Naive thymus-derived CD8-positive, alpha-beta T cell (primary cell): Measurements from ENCODE around the gene BCO1. TPM values are rescaled to one million over a fixed set of nuclear protein-coding genes. Genes with fewer than 3 reads are reported as not detected.

Experiments
- ATAC-seq, 2 donors: fragments of 150-1000 bp; cut with Tn5 transposase in 1 of 2; sonication (Bioruptor Pico), chemical (Tn5 transposase) in 1 of 2; 1 replicate in 1 of 2; 2 replicates in 1 of 2; pipeline ENCODE4 v1.10.0; 2021; ENCODE audit warnings: mild to moderate bottlenecking in 2 of 2, moderate library complexity in 2 of 2
- POLR2A ChIA-PET: fragments of 350-600 bp; sonication (Branson Sonifier 250); formaldehyde crosslinking; loops from one replicate; lab custom pipeline; 2021; ENCODE audit warnings: antibody characterized with exemption; lab: Charles Lee
- DNase-seq, 10 donors: peaks; one replicate each; pipeline versions ENCODE4 v3.0.0 to v3.0.0-alpha.2; 2020 to 2022
- H3K27ac Mint-ChIP-seq, 10 donors: one replicate each; pipeline ENCODE4 v1.8.0; 2020 to 2022; ENCODE audit warnings: mild to moderate bottlenecking in 10 of 10, mixed read lengths in 10 of 10, moderate library complexity in 4 of 10, inconsistent platforms in 1 of 10
- H3K27me3 Mint-ChIP-seq, 5 donors: one replicate each; pipeline ENCODE4 v1.8.0; 2021 to 2022; ENCODE audit warnings: mixed read lengths in 5 of 5
- H3K36me3 Mint-ChIP-seq, 3 donors: one replicate each; pipeline ENCODE4 v1.8.0; 2020 to 2022; ENCODE audit warnings: mixed read lengths in 3 of 3, mild to moderate bottlenecking in 2 of 3, inconsistent platforms in 1 of 3
- H3K4me1 Mint-ChIP-seq, 4 donors: one replicate each; pipeline ENCODE4 v1.8.0; 2021 to 2022; ENCODE audit warnings: mixed read lengths in 4 of 4
- H3K4me3 Mint-ChIP-seq, 10 donors: one replicate each; pipeline ENCODE4 v1.8.0; 2020 to 2022; ENCODE audit warnings: mild to moderate bottlenecking in 10 of 10, mixed read lengths in 10 of 10, moderate library complexity in 6 of 10, inconsistent platforms in 1 of 10
- H3K9me3 Mint-ChIP-seq, 9 donors: one replicate each; pipeline ENCODE4 v1.8.0; 2020 to 2022; ENCODE audit warnings: mixed read lengths in 9 of 9, mild to moderate bottlenecking in 3 of 9, inconsistent platforms in 1 of 9, moderate library complexity in 1 of 9
- polyA plus RNA-seq, 3 donors: library from polyadenylated mRNA; unstranded; fragments of 300-500 nt; fragmentation: Illumina TruSeq; gene quantifications; one replicate each; pipeline ENCODE4 v1.2.3, GENCODE V29; 2021
- total RNA-seq, 8 experiments: library from RNA in 2 of 8; stranded (reverse) in 2 of 8; gene quantifications; one replicate each; pipeline ENCODE4 v1.2.3 and lab custom pipeline; 2021 to 2026

BCO1 gene
- total and polyA plus RNA-seq, 5 experiments from 2014 or later: not detected

DNA sequence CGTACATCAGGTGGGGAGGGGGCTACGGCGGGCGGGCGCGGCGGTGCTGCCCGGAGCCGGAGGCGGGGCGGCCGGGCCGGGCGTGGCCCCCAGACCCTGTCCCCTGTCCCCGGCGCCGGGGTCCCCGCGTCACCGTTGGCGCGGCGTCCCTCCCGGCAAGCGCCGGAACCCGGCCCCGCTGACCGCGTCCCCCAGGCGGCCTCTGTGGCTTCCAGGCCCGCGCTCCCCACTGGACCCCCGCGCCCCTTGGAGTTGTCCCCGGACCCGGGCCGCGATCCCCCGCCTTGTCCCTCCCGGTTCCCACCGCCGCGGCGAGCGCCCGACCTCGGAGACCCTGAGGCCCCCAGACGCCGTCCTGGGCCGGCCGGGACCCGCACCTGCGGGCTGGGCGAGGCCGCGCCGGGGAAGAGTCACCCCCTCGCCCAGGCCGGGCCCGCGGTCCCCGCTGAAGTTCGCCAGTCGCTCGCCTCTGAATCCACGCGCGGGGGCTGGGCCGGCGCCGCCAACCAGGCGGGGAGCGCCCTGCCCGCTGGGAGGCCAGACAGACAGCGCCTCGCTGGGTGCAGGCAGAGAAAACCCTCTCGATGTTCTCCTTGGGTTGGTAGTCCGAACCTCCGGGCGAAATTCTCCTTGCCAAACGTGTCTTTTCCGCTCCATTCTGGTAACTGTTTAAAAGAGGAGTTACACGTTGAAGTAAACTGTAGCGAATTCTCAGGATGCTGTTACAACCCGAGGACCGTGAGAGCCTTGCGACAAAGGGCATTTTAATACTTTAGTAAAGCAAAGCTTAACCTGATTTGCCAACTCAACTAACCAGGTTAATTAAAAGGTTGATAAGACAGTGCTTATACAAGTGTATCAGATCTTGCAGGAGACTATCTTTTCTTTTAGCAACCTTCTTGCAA lies 77.0 kb downstream of the BCO1 start:
- ATAC-seq (peak; percentile 11 to 24), DNase-seq (peak; percentile 6 to 66 (median 36))
- Mint-ChIP-seq H3K27me3 (no peaks in the 10 kb centered on the region), H3K9me3 (no peaks in the 10 kb centered on the region), H3K4me3 (peak overlapping the region; percentile 78 to 99 (median 92)), H3K36me3 (peaks cover 0 to 8% (median 0%) of the 10 kb centered on the region in 3 donors), H3K27ac (peak overlapping the region; percentile 55 to 98 (median 91)), H3K4me1 (peaks cover 24 to 70% (median 57%) of the 10 kb centered on the region in 4 donors)
- POLR2A ChIA-PET: interaction anchor here (0.8 to 1.4 kb wide), 6 partner anchors 9 to 855 kb away, joined by 3 to 8 read pairs (median 3); partner anchors contain the start of genes ATMIN, C16orf46, CENPN and CMC2

GRCh38 chr16:81316176-81316496 lies 77.6 kb downstream of the BCO1 start:
- peak overlapping the region in 8 of 10 donors; percentile 51 to 94 (median 84) for H3K27ac Mint-ChIP-seq
- H3K36me3 Mint-ChIP-seq: peaks cover 0 to 8% (median 0%) of the 10 kb centered on the region in 3 donors
- peak overlapping the region; percentile 78 to 93 (median 90) for H3K4me3 Mint-ChIP-seq
- H3K4me1 Mint-ChIP-seq: peaks cover 24 to 72% (median 55%) of the 10 kb centered on the region in 4 donors
- POLR2A ChIA-PET: no interaction called here
- H3K9me3 Mint-ChIP-seq: no peaks in the 10 kb centered on the region
- no peaks in the 10 kb centered on the region for H3K27me3 Mint-ChIP-seq
- DNase-seq: no peak
- no peak for ATAC-seq

DNA sequence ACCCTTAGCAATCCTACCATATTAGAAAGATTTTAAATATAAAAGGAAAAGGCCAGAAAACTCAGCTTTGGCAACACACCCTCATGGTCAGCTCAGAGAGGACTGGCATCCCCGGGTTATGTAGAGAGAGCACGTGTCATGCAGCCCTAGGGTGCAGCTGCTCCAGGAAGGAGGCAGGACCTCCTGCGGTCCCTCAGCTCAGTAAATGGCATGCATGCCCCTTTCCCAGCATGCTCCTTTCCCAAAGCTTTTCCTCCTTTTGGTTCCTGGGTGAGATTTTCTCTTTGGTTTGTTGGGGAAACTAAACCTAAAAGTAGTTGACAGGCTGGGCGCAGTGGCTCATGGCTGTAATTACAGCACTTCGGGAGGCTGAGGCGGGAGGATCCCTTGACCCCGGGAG lies 80.2 kb downstream of the BCO1 start:
- Mint-ChIP-seq H3K4me3 (no peak overlapping the region), H3K27me3 (no peaks in the 10 kb centered on the region), H3K36me3 (peaks cover 0 to 5% (median 0%) of the 10 kb centered on the region in 3 donors), H3K4me1 (peaks cover 17 to 61% (median 35%) of the 10 kb centered on the region in 4 donors), H3K27ac (no peak overlapping the region), H3K9me3 (no peaks in the 10 kb centered on the region)
- no peak for ATAC-seq
- no peak for DNase-seq
- POLR2A ChIA-PET: no interaction called here

- no peak for DNase-seq
- Mint-ChIP-seq H3K27me3 (no peaks in the 10 kb centered on the region), H3K9me3 (no peaks in the 10 kb centered on the region), H3K4me1 (peaks cover 15 to 59% (median 30%) of the 10 kb centered on the region in 4 donors), H3K36me3 (peaks cover 0 to 5% (median 2%) of the 10 kb centered on the region in 3 donors), H3K4me3 (no peak overlapping the region), H3K27ac (peak overlapping the region in 1 of 10 donors; percentile 56)
- POLR2A ChIA-PET: no interaction called here
- no peak for ATAC-seq
These were observed 80.9 kb downstream of the BCO1 start for GRCh38 chr16:81319221-81319912.

DNA sequence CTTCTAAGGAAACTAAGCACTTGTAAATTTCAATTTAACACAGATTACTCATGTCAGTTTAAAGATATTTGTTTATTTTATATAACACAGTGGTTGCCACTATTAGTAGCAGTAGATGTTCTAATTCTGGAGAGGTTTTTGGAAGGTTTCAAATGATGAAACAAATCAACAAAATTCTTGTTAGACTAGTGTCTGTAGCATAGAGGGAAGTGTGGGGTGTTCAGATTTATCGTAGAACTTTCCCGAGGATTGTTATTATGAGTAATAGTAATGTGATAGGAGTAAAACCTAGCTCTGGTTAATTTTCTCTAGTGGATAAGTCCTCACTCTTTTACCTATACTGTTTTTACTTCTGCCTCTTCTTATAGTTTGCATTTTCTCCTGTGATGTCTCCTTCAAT lies 82.5 kb downstream of the BCO1 start:
- Mint-ChIP-seq H3K36me3 (peaks cover 0 to 6% (median 5%) of the 10 kb centered on the region in 3 donors), H3K4me1 (peaks cover 24 to 65% (median 25%) of the 10 kb centered on the region in 4 donors), H3K27me3 (no peaks in the 10 kb centered on the region), H3K4me3 (no peak overlapping the region), H3K9me3 (no peaks in the 10 kb centered on the region), H3K27ac (peak overlapping the region in 1 of 10 donors; percentile 15)
- POLR2A ChIA-PET: no interaction called here
- ATAC-seq (no peak), DNase-seq (no peak)

DNA sequence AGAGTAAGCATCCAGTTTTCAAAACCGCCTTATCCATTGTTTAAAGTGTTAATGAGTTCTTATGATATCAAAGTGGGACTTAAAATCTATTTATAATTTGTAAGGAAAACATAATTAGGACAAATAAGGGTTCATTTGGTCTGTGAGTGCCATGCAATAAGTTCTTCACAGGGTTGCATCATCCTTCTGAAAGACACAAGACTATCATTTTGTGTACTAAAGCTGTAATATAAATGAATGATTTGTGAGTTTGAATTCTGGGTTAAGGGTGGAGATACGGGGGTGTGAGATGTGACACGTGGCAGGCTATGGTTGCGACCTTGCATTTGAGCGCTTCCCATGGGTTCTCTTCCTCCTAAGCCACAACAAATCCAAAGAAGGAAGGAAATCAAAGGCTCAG lies 83.0 kb downstream of the BCO1 start:
- Mint-ChIP-seq H3K4me1 (peaks cover 22 to 62% (median 23%) of the 10 kb centered on the region in 4 donors), H3K9me3 (no peaks in the 10 kb centered on the region), H3K4me3 (no peak overlapping the region), H3K27me3 (no peaks in the 10 kb centered on the region), H3K27ac (no peak overlapping the region), H3K36me3 (peaks cover 0 to 6% (median 5%) of the 10 kb centered on the region in 3 donors)
- POLR2A ChIA-PET: no interaction called here
- ATAC-seq (no peak), DNase-seq (no peak)

DNA sequence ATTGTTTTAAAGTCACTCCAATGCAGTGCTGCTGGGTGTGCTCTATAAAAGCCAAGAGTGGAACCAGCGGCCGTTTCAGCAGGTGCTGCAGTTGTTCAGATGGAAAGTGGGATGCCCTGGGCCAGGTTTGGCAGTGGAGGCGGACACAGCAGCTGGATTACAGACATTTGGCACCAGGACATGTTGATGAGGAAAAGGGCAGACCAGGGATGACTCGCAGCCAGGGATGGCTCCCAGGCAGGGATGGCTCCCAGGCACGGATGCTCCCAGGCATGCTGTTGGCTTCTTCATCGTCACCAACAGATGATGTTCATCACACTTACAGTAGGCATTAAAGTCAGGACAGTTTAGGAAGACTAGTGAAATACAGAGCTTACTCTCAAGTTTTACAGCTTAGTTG lies 86.3 kb downstream of the BCO1 start:
- DNase-seq: no peak
- POLR2A ChIA-PET: interaction anchor here (1.1 kb wide), 1 partner anchor 10 kb away, joined by 3 read pairs; the partner anchor contains the start of gene GAN
- Mint-ChIP-seq H3K4me3 (no peak overlapping the region), H3K4me1 (peaks cover 8 to 55% (median 19%) of the 10 kb centered on the region in 4 donors), H3K27me3 (no peaks in the 10 kb centered on the region), H3K9me3 (no peaks in the 10 kb centered on the region), H3K27ac (no peak overlapping the region), H3K36me3 (peaks cover 0 to 9% (median 6%) of the 10 kb centered on the region in 3 donors)
- no peak for ATAC-seq

DNA sequence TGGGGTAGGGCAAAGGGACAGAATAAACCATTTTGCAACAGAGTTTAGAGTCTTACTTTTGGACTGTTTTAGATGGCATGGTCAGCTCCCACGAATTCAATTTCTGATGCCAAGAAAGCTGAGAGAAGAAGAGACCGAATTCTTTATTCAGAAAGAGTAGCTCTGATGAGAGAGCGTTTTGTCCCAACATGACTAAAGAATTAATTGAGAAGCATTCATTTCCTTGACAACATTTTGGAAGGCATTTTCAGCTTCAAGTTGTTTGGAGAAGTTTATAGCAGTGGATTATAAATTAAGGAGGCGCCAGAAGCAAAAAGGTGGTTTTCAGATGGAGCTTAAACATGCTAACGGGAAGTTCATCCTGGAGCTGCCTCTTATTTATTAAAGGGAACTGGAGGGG lies 88.5 kb downstream of the BCO1 start:
- ATAC-seq (no peak), DNase-seq (no peak)
- H3K27ac Mint-ChIP-seq: no peak overlapping the region
- POLR2A ChIA-PET: no interaction called here
- H3K9me3 Mint-ChIP-seq: no peaks in the 10 kb centered on the region
- H3K27me3 Mint-ChIP-seq: no peaks in the 10 kb centered on the region
- no peak overlapping the region for H3K4me3 Mint-ChIP-seq
- H3K36me3 Mint-ChIP-seq: peaks cover 0 to 16% (median 6%) of the 10 kb centered on the region in 3 donors
- peaks cover 2 to 49% (median 18%) of the 10 kb centered on the region in 4 donors for H3K4me1 Mint-ChIP-seq

DNA sequence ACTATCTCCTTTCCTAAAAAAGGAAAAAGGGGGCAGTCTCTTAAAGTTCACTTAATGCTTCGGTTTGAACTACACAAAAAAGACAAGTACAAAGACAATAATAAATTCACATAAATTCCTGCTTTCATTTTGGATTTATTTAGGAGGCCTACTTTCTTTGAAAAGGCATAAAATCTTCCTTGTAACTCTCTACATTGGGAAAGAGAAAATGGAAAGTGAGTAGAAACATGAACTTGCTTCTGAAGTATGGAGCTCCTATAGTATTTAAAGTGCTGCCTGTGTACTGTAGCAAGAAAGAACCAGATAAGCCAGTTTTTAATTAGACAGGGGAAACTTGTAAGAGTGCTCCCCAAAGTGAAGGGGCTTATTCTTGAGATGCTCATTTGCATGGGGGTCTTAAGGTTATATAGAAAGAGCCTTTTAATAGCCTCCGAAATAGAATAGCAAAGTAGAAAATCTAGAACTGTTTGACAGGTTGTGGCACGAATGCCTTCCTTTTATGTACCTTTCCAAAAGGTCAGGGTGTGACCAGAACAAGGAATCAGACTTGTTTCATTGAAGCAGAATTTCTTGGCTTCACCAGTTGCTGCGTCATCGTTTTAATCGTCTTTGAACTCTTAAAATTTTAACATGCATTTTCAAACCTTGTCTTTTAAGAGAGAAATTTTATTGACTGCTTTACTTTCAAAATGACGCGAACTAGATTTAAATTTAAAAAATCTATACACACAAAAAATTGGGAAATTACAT lies 89.1 kb downstream of the BCO1 start:
- DNase-seq: no peak
- no peak for ATAC-seq
- peaks cover 0 to 47% (median 19%) of the 10 kb centered on the region in 4 donors for H3K4me1 Mint-ChIP-seq
- POLR2A ChIA-PET: no interaction called here
- H3K27ac Mint-ChIP-seq: no peak overlapping the region
- H3K36me3 Mint-ChIP-seq: peaks cover 0 to 20% (median 9%) of the 10 kb centered on the region in 3 donors
- no peaks in the 10 kb centered on the region for H3K9me3 Mint-ChIP-seq
- no peaks in the 10 kb centered on the region for H3K27me3 Mint-ChIP-seq
- no peak overlapping the region for H3K4me3 Mint-ChIP-seq

GRCh38 chr16:81329947-81330346 lies 91.5 kb downstream of the BCO1 start:
- Mint-ChIP-seq H3K27me3 (no peaks in the 10 kb centered on the region), H3K4me3 (no peak overlapping the region), H3K4me1 (peaks cover 0 to 26% (median 15%) of the 10 kb centered on the region in 4 donors), H3K9me3 (no peaks in the 10 kb centered on the region), H3K27ac (no peak overlapping the region), H3K36me3 (peaks cover 0 to 22% (median 13%) of the 10 kb centered on the region in 3 donors)
- ATAC-seq: no peak
- POLR2A ChIA-PET: no interaction called here
- no peak for DNase-seq

- DNase-seq (no peak), ATAC-seq (no peak)
- POLR2A ChIA-PET: no interaction called here
- Mint-ChIP-seq H3K27me3 (no peaks in the 10 kb centered on the region), H3K4me3 (no peak overlapping the region), H3K27ac (no peak overlapping the region), H3K4me1 (peaks cover 0 to 14% (median 5%) of the 10 kb centered on the region in 4 donors), H3K9me3 (no peaks in the 10 kb centered on the region), H3K36me3 (peaks cover 2 to 19% (median 19%) of the 10 kb centered on the region in 3 donors)
These were observed 94.9 kb downstream of the BCO1 start for GRCh38 chr16:81333356-81333755.

DNA sequence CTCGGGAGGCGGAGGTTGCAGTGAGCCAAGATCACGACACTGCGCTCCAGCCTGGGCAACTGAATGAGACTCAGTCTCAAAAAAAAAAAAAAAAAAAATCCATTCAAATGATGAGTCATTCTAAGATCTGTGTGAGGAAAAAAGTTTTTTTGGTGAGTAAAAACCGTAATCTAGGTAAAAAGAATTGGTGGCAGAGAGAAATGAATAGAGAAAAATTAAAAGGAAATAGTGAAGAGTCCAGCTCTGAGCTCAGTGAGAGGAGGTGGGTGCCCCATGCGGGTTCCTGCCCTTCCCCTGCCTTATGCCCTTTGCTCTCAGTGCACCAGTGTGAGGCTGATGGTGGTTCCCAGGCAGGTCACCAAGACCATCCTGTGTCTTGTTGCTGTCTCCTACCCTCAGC lies 97.2 kb downstream of the BCO1 start:
- Mint-ChIP-seq H3K4me3 (no peak overlapping the region), H3K27me3 (no peaks in the 10 kb centered on the region), H3K27ac (no peak overlapping the region), H3K9me3 (peaks cover 0 to under 1% (median 0%) of the 10 kb centered on the region in 9 donors), H3K36me3 (peaks cover 10 to 23% (median 12%) of the 10 kb centered on the region in 3 donors), H3K4me1 (peaks cover 0 to 10% (median under 1%) of the 10 kb centered on the region in 4 donors)
- no peak for ATAC-seq
- POLR2A ChIA-PET: interaction anchor here (0.7 kb wide), 1 partner anchor 449 kb away, joined by 4 read pairs; no protein-coding TSS in a partner anchor
- DNase-seq: no peak
